GM12891 (cell line): ENCODE data around the gene BPIFB1.

Experiments used
- PAX5 ChIP-seq: IDR thresholded peaks from 2 replicates; pipeline ENCODE4 v1.6.1; 2011; ENCODE audit warnings: low read length, moderate library complexity, mild to moderate bottlenecking; ENCODE audit not compliant: insufficient read depth, severe bottlenecking
- POLR2A ChIP-seq: IDR thresholded peaks from 2 replicates; pipeline ENCODE4 v1.6.1; 2011; ENCODE audit warnings: low read depth, low read length, control low read depth
- POLR2AphosphoS5 ChIP-seq: IDR thresholded peaks from 2 replicates; pipeline ENCODE4 v1.6.1; 2011; ENCODE audit warnings: low read depth, low read length, control low read depth
- POU2F2 ChIP-seq: IDR thresholded peaks from 2 replicates; pipeline ENCODE4 v1.6.1; 2011; ENCODE audit warnings: low read depth, mild to moderate bottlenecking, control low read depth, low read length, moderate library complexity
- SPI1 ChIP-seq: IDR thresholded peaks from 2 replicates; pipeline ENCODE4 v1.6.1; 2011; ENCODE audit warnings: low read depth, low read length, control low read depth
- TAF1 ChIP-seq: IDR thresholded peaks from 2 replicates; pipeline ENCODE4 v1.6.1; 2011; ENCODE audit warnings: low read depth, low read length, control low read depth

GRCh38 chr20:33338467-33339258 lies 55.6 kb downstream of the BPIFB1 start:
- TF ChIP-seq POLR2A, result no peak
- no peak for TF ChIP-seq TAF1
- no peak for TF ChIP-seq POLR2AphosphoS5
- TF ChIP-seq SPI1, result no peak
- no peak for TF ChIP-seq PAX5
- no peak for TF ChIP-seq POU2F2
